ENCODE data around the gene SLC26A1.

SLC26A1 gene

GRCh38 chr4:1023075-1023640 is 30.0 kb upstream of the SLC26A1 start:
- no peak for DNase-seq (ENCODE audit: low spot score)
- no peak for TF ChIP-seq CTCF (IDR thresholded peaks at IDR 0.05; ENCODE audit: extremely low read depth, insufficient read depth, missing control alignments)
- in situ Hi-C loops (cut with MboI; ENCODE audit: low pct_unique_long_range_greater_than_20kb, low sequenced_read_pairs, unreplicated experiment): no loop called here

- no peak for TF ChIP-seq CTCF (IDR thresholded peaks at IDR 0.05; ENCODE audit: extremely low read depth, insufficient read depth, missing control alignments)
- DNase-seq (ENCODE audit: low spot score): no peak
- in situ Hi-C loops (cut with MboI; ENCODE audit: low pct_unique_long_range_greater_than_20kb, low sequenced_read_pairs, unreplicated experiment): no loop called here
Observed at GRCh38 chr4:1022739-1023066, 29.5 kb upstream of the SLC26A1 start.

- in situ Hi-C loops (cut with MboI; ENCODE audit: low pct_unique_long_range_greater_than_20kb, low sequenced_read_pairs, unreplicated experiment): no loop called here
- no peak for TF ChIP-seq CTCF (IDR thresholded peaks at IDR 0.05; ENCODE audit: extremely low read depth, insufficient read depth, missing control alignments)
- DNase-seq (ENCODE audit: low spot score): no peak
Observed at GRCh38 chr4:1022051-1022738, 29.0 kb upstream of the SLC26A1 start.

- in situ Hi-C loops (cut with MboI; ENCODE audit: low pct_unique_long_range_greater_than_20kb, low sequenced_read_pairs, unreplicated experiment): no loop called here
- no peak for TF ChIP-seq CTCF (IDR thresholded peaks at IDR 0.05; ENCODE audit: extremely low read depth, insufficient read depth, missing control alignments)
- DNase-seq (ENCODE audit: low spot score): peak; percentile 92
Observed at GRCh38 chr4:1021386-1022050, 28.3 kb upstream of the SLC26A1 start.

- DNase-seq (ENCODE audit: low spot score): no peak
- in situ Hi-C loops (cut with MboI; ENCODE audit: low pct_unique_long_range_greater_than_20kb, low sequenced_read_pairs, unreplicated experiment): no loop called here
- TF ChIP-seq CTCF (IDR thresholded peaks at IDR 0.05; ENCODE audit: extremely low read depth, insufficient read depth, missing control alignments): no peak
Observed at GRCh38 chr4:1019729-1020470, 26.7 kb upstream of the SLC26A1 start.

- in situ Hi-C loops (cut with MboI; ENCODE audit: low pct_unique_long_range_greater_than_20kb, low sequenced_read_pairs, unreplicated experiment): no loop called here
- DNase-seq (ENCODE audit: low spot score): no peak
- no peak for TF ChIP-seq CTCF (IDR thresholded peaks at IDR 0.05; ENCODE audit: extremely low read depth, insufficient read depth, missing control alignments)
Observed at GRCh38 chr4:1019320-1019719, 26.1 kb upstream of the SLC26A1 start.
